SK-N-SH (cell line): ENCODE data around the gene STX11. TPM values are rescaled to one million over a fixed set of nuclear protein-coding genes. Genes with fewer than 3 reads are reported as not detected.

Experiments
- CTCF ChIA-PET: fragments of 300-600, 350-600 bp; formaldehyde crosslinking; extraction: SDS; loops from one replicate; lab custom pipeline; 2021; lab: Yijun Ruan, JAX
- POLR2A ChIA-PET: fragments of 350-600 bp; sonication (Branson Sonifier 250); formaldehyde crosslinking; extraction: SDS; loops from one replicate; lab custom pipeline; 2020; ENCODE audit warnings: antibody characterized with exemption, inconsistent platforms; lab: Yijun Ruan, JAX
- DNase-seq: peaks from one replicate; pipeline ENCODE4 v3.0.0; 2012
- H2AFZ ChIP-seq: fragments of 200-600 bp; sonication (generic); 2 replicates; pipeline ENCODE4 v1.8.1; 2016; ENCODE audit warnings: antibody characterized with exemption, mild to moderate bottlenecking, low read depth
- H3F3A ChIP-seq: fragments of 200-600 bp; sonication (generic); replicated peaks from 2 replicates; pipeline ENCODE3; 2016; ENCODE audit warnings: antibody characterized with exemption, mild to moderate bottlenecking; ENCODE audit not compliant: insufficient read depth
- H3K27ac ChIP-seq, 2 experiments: fragments of 200-500 bp in 1 of 2; fragments of 200-600 bp in 1 of 2; sonication (Bioruptor generic) in 1 of 2; sonication (generic), shearing (Covaris generic) in 1 of 2; 2 replicates each; pipeline versions ENCODE4 v1.5.1 to v1.6.1; 2014 to 2016; ENCODE audit warnings: low read depth in 2 of 2, inconsistent platforms in 1 of 2, low read length in 1 of 2, mild to moderate bottlenecking in 1 of 2, mixed read lengths in 1 of 2
- H3K27me3 ChIP-seq: fragments of 200-600 bp; sonication (generic), shearing (Covaris generic); 2 replicates; pipeline ENCODE4 v1.6.1; 2016; ENCODE audit warnings: mixed run types; ENCODE audit not compliant: insufficient read depth
- H3K36me3 ChIP-seq, 2 experiments: fragments of 200-500 bp in 1 of 2; fragments of 200-600 bp in 1 of 2; sonication (Bioruptor generic) in 1 of 2; sonication (generic) in 1 of 2; replicated peaks in 1 of 2; 2 replicates each; pipeline versions ENCODE3 to v1.5.1; 2014 to 2016; ENCODE audit warnings: low read length in 1 of 2, mild to moderate bottlenecking in 1 of 2; ENCODE audit not compliant: insufficient read depth in 2 of 2, control insufficient read depth in 1 of 2
- H3K4me1 ChIP-seq, 2 experiments: fragments of 200-500 bp in 1 of 2; fragments of 200-600 bp in 1 of 2; sonication (Bioruptor generic) in 1 of 2; sonication (generic), shearing (Covaris generic) in 1 of 2; 2 replicates each; pipeline versions ENCODE4 v1.5.1 to v1.6.1; 2014 to 2016; ENCODE audit warnings: low read depth in 1 of 2, low read length in 1 of 2, mixed run types in 1 of 2; ENCODE audit not compliant: insufficient read depth in 2 of 2, control insufficient read depth in 1 of 2
- H3K4me2 ChIP-seq: fragments of 200-600 bp; sonication (generic), shearing (Covaris generic); 2 replicates; pipeline ENCODE4 v1.6.1; 2017; ENCODE audit warnings: mixed run types
- H3K4me3 ChIP-seq, 2 experiments: fragments of 200-500 bp in 1 of 2; fragments of 200-600 bp in 1 of 2; sonication (Bioruptor generic) in 1 of 2; sonication (generic), shearing (Covaris generic) in 1 of 2; 2 replicates each; pipeline versions ENCODE4 v1.5.1 to v1.8.1; 2014 to 2016; ENCODE audit warnings: low read depth in 2 of 2, inconsistent platforms in 1 of 2, low read length in 1 of 2, mild to moderate bottlenecking in 1 of 2, mixed read lengths in 1 of 2, moderate library complexity in 1 of 2
- H3K79me2 ChIP-seq: fragments of 200-600 bp; sonication (generic); 2 replicates; pipeline ENCODE4 v1.8.1; 2017; ENCODE audit warnings: mild to moderate bottlenecking; ENCODE audit not compliant: insufficient read depth
- H3K9ac ChIP-seq: fragments of 200-600 bp; sonication (generic); 2 replicates; pipeline ENCODE4 v1.6.1; 2017; ENCODE audit warnings: mixed run types
- H3K9me2 ChIP-seq: fragments of 200-600 bp; sonication (generic); 2 replicates; pipeline ENCODE4 v1.6.1; 2017; ENCODE audit warnings: mixed run types
- H3K9me3 ChIP-seq: fragments of 200-600 bp; sonication (generic); 2 replicates; pipeline ENCODE4 v1.6.1; 2017; ENCODE audit warnings: mixed run types, mild to moderate bottlenecking, moderate library complexity
- H4K20me1 ChIP-seq: fragments of 200-600 bp; sonication (generic); 2 replicates; pipeline ENCODE4 v1.6.1; 2017; ENCODE audit warnings: mild to moderate bottlenecking, mixed run types; ENCODE audit not compliant: insufficient read depth
- ELF1 ChIP-seq: IDR thresholded peaks from 2 replicates; pipeline ENCODE4 v1.4.0; 2012
- EP300 ChIP-seq, 2 experiments: IDR thresholded peaks; 2 replicates each; pipeline versions ENCODE4 v1.4.0 to v1.6.1; 2012; ENCODE audit warnings: borderline replicate concordance in 1 of 2, low read depth in 1 of 2, low read length in 1 of 2
- EZH2phosphoT487 ChIP-seq: fragments of 200-600 bp; sonication (generic); IDR thresholded peaks from 2 replicates; pipeline ENCODE4 v1.6.1; 2017; ENCODE audit warnings: low read depth, mixed run types, mild to moderate bottlenecking, antibody characterized with exemption, moderate library complexity, borderline replicate concordance
- FOXJ3 ChIP-seq: sonication (generic); formaldehyde crosslinking; IDR thresholded peaks from 2 replicates; pipeline ENCODE4 v1.5.1; 2020; ENCODE audit warnings: mild to moderate bottlenecking, missing genetic modification reagents
- FOXM1 ChIP-seq: IDR thresholded peaks from 2 replicates; pipeline ENCODE4 v1.4.0; 2012; ENCODE audit warnings: low read depth, mild to moderate bottlenecking
- GATA2 ChIP-seq: sonication (generic); formaldehyde crosslinking; IDR thresholded peaks from 2 replicates; pipeline ENCODE4 v1.5.0; 2020; ENCODE audit warnings: mild to moderate bottlenecking, missing genetic modification reagents
- IRF3 ChIP-seq: fragments of 150-350 bp; IDR thresholded peaks from 2 replicates; pipeline ENCODE4 v1.6.1; 2016; ENCODE audit warnings: mild to moderate bottlenecking, low read depth, low read length
- JUND ChIP-seq: IDR thresholded peaks from 2 replicates; pipeline ENCODE4 v1.4.0; 2012
- MEF2A ChIP-seq: IDR thresholded peaks from 2 replicates; pipeline ENCODE4 v1.4.0; 2012; ENCODE audit warnings: low read depth, borderline replicate concordance
- MXI1 ChIP-seq: IDR thresholded peaks from 2 replicates; pipeline ENCODE4 v1.6.1; 2012; ENCODE audit warnings: mild to moderate bottlenecking, low read depth, low read length, improper control_type of control experiment
- REST ChIP-seq: IDR thresholded peaks from 2 replicates; pipeline ENCODE4 v1.6.1; 2012; ENCODE audit warnings: mild to moderate bottlenecking, low read depth, low read length, moderate library complexity
- RXRA ChIP-seq: IDR thresholded peaks from 2 replicates; pipeline ENCODE4 v1.4.0; 2012; ENCODE audit warnings: low read depth, mild to moderate bottlenecking, borderline replicate concordance
- SIN3A ChIP-seq: IDR thresholded peaks from 2 replicates; pipeline ENCODE4 v1.6.1; 2012; ENCODE audit warnings: low read depth, mild to moderate bottlenecking, low read length, moderate library complexity, borderline replicate concordance
- SMC3 ChIP-seq: IDR thresholded peaks from 2 replicates; pipeline ENCODE4 v1.6.1; 2012; ENCODE audit warnings: low read depth, low read length, improper control_type of control experiment
- TCF12 ChIP-seq: IDR thresholded peaks from 2 replicates; pipeline ENCODE4 v1.4.0; 2012
- TEAD4 ChIP-seq: IDR thresholded peaks from 2 replicates; pipeline ENCODE4 v1.4.0; 2012; ENCODE audit warnings: mild to moderate bottlenecking, borderline replicate concordance; ENCODE audit not compliant: insufficient read depth
- USF1 ChIP-seq: IDR thresholded peaks from 2 replicates; pipeline ENCODE4 v1.4.0; 2012; ENCODE audit warnings: low read depth, borderline replicate concordance
- USF2 ChIP-seq: fragments of 150-350 bp; IDR thresholded peaks from 2 replicates; pipeline ENCODE4 v1.6.1; 2017; ENCODE audit warnings: antibody characterized with exemption, low read length, low read depth, borderline replicate concordance
- ZBTB33 ChIP-seq: IDR thresholded peaks from 2 replicates; pipeline ENCODE4 v1.4.0; 2012; ENCODE audit warnings: low read depth, borderline replicate concordance
- WGBS: methylation state at CpG from one replicate; pipeline ENCODE4 v1.1.6; 2017; ENCODE audit warnings: low lambda C conversion rate; 5-methylcytosine and 5-hydroxymethylcytosine counted together
- polyA plus RNA-seq, 3 experiments: library from polyadenylated mRNA; depleted of rRNA; stranded (reverse); fragments of >200 nt; gene quantifications; 2 replicates each; pipeline ENCODE4 v1.2.3, GENCODE V29; 2012

The STX11 gene
- polyA plus RNA-seq, 1 of the 3 experiments (the other 2 are of a cell fraction) = 0.15 TPM

GRCh38 chr6:144134737-144135136 is 15.6 kb upstream of the STX11 start:
- no peaks in the 10 kb centered on the region; the same call in 1 of the 2 replicates for H3K27me3 ChIP-seq
- H3K9ac ChIP-seq = no peak overlapping the region
- no peak overlapping the region for H2AFZ ChIP-seq
- POLR2A ChIA-PET = no interaction called here
- whole genome bisulfite sequencing = 22% methylated on average over 2 of the region's 2 CpGs
- no peak overlapping the region for H3K4me3 ChIP-seq
- H3F3A ChIP-seq = peaks cover 12% of the 10 kb centered on the region
- no peaks in the 10 kb centered on the region for H3K9me2 ChIP-seq
- no peaks in the 10 kb centered on the region for H3K9me3 ChIP-seq
- H3K4me2 ChIP-seq = no peak overlapping the region
- TF ChIP-seq IRF3 (no peak), TEAD4 (no peak), GATA2 (CRISPR knock-in tag) (no peak), USF2 (no peak), ZBTB33 (no peak), JUND (no peak), USF1 (no peak), EP300 (IDR thresholded peaks at IDR 0.05; ENCODE audit: borderline replicate concordance in 1 of 2, low read depth in 1 of 2, low read length in 1 of 2) (no peak), EZH2phosphoT487 (no peak), MEF2A (no peak), ELF1 (no peak), SMC3 (no peak), FOXM1 (no peak)
- CTCF ChIA-PET = no interaction called here
- H3K4me1 ChIP-seq = peaks cover 0 to 5% of the 10 kb centered on the region in 2 experiments; a peak in 1 of 4 replicates
- no peak for DNase-seq
- no peaks in the 10 kb centered on the region for H4K20me1 ChIP-seq
- H3K36me3 ChIP-seq = no peaks in the 10 kb centered on the region
- no peak overlapping the region for H3K27ac ChIP-seq
- H3K79me2 ChIP-seq = no peaks in the 10 kb centered on the region

- no peak overlapping the region for H3K9ac ChIP-seq
- no peaks in the 10 kb centered on the region; the same call in 1 of the 2 replicates for H3K27me3 ChIP-seq
- no peak overlapping the region for H3K4me2 ChIP-seq
- H3K9me2 ChIP-seq = no peaks in the 10 kb centered on the region
- DNase-seq = no peak
- no peaks in the 10 kb centered on the region for H3K79me2 ChIP-seq
- no peaks in the 10 kb centered on the region for H4K20me1 ChIP-seq
- no peaks in the 10 kb centered on the region for H3K4me1 ChIP-seq
- H3K36me3 ChIP-seq = no peaks in the 10 kb centered on the region
- peaks cover 8% of the 10 kb centered on the region; the same call in 1 of the 2 replicates for H3K9me3 ChIP-seq
- TF ChIP-seq MXI1 (no peak), SIN3A (no peak), REST (no peak), TCF12 (no peak), MEF2A (no peak), FOXJ3 (CRISPR knock-in tag) (no peak), JUND (no peak), RXRA (no peak), USF1 (no peak), SMC3 (no peak)
- WGBS = 4% methylated on average over 4 of the region's 4 CpGs
- H3F3A ChIP-seq = no peaks in the 10 kb centered on the region
- ChIA-PET CTCF (no interaction called here), POLR2A (no interaction called here)
- no peak overlapping the region for H3K4me3 ChIP-seq
- no peak overlapping the region for H2AFZ ChIP-seq
- no peak overlapping the region for H3K27ac ChIP-seq
Measured at GRCh38 chr6:144138542-144138941, 11.8 kb upstream of the STX11 start.
